Sigmoid colon (tissue), 7 donors: ENCODE results near the gene SLC30A7. TPM values are rescaled to one million over a fixed set of nuclear protein-coding genes. Genes with fewer than 3 reads are reported as not detected.
A peak's percentile ranks its signal among the peaks of the same experiment; 100 is the strongest.

Experiments used
- DNase-seq: peaks from one replicate; pipeline ENCODE4 v3.0.0-alpha.2; 2019
- H3K27ac ChIP-seq, 4 donors: fragments of 200-600 bp; sonication (generic); one replicate each; pipeline ENCODE4 v1.5.1; 2016 to 2019; ENCODE audit warnings: mild to moderate bottlenecking in 1 of 4
- H3K27me3 ChIP-seq, 3 donors: fragments of 200-600 bp; sonication (generic); one replicate each; pipeline ENCODE4 v1.5.1; 2019; ENCODE audit warnings: mild to moderate bottlenecking in 1 of 3
- H3K36me3 ChIP-seq, 4 donors: fragments of 200-600 bp; sonication (generic); one replicate each; pipeline ENCODE4 v1.5.1; 2016 to 2019
- H3K4me1 ChIP-seq, 4 donors: fragments of 200-600 bp; sonication (generic); one replicate each; pipeline ENCODE4 v1.5.1; 2017 to 2019
- H3K4me3 ChIP-seq, 4 donors: fragments of 200-600 bp; sonication (generic); one replicate each; pipeline ENCODE4 v1.5.1; 2017 to 2019; ENCODE audit warnings: mild to moderate bottlenecking in 2 of 4, moderate library complexity in 1 of 4
- H3K9me3 ChIP-seq, 4 donors: fragments of 200-600 bp in 3 of 4; sonication (generic) in 3 of 4; one replicate each; pipeline versions ENCODE4 v1.5.1 to v1.6.1; 2013 to 2019
- CTCF ChIP-seq, 4 experiments: fragments of 450-650 bp in 3 of 4; fragments of 200-600 bp in 1 of 4; IDR thresholded peaks; one replicate each; pipeline ENCODE4 v1.5.1; 2016 to 2019; ENCODE audit warnings: antibody characterized with exemption in 4 of 4, mild to moderate bottlenecking in 3 of 4, moderate library complexity in 2 of 4
- EP300 ChIP-seq, 4 donors: sonication (generic); formaldehyde crosslinking; IDR thresholded peaks; one replicate each; pipeline ENCODE4 v1.6.1; 2017; ENCODE audit warnings: antibody characterized with exemption in 4 of 4
- POLR2A ChIP-seq, 2 donors: fragments of 450-650 bp; IDR thresholded peaks; one replicate each; pipeline ENCODE4 v1.6.1; 2016; ENCODE audit warnings: antibody characterized with exemption in 2 of 2, mild to moderate bottlenecking in 2 of 2, moderate library complexity in 2 of 2
- POLR2AphosphoS5 ChIP-seq, 4 donors: sonication (generic); formaldehyde crosslinking; IDR thresholded peaks; one replicate each; pipeline ENCODE4 v1.6.1; 2017; ENCODE audit warnings: antibody characterized with exemption in 4 of 4
- WGBS, 2 donors: extraction: QIAGEN DNeasy Blood & Tissue Kit; methylation state at CpG; one replicate each; pipeline ENCODE4 v1.1.7; 2013; 5-methylcytosine and 5-hydroxymethylcytosine counted together
- intact Hi-C: fragments of 100-400 bp; cut with DNase I; formaldehyde crosslinking; loops from one replicate; pipeline ENCODE4 v1.15.1; 2023
- polyA plus RNA-seq, 3 donors: library from polyadenylated mRNA; stranded (reverse); fragments of 200-250 nt; gene quantifications; one replicate each; pipeline ENCODE4 v1.2.3, GENCODE V29; 2013
- total RNA-seq, 4 donors: library from RNA; depleted of rRNA; stranded (reverse); fragments of >200 nt; gene quantifications; one replicate each; pipeline ENCODE4 v1.1.0, GENCODE V29; 2016
- donor health status: healthy with polysubstance abuse.
- donor health status: Bipolar disorder and iron deficiency.
- donor health status: healthy.

Gene SLC30A7
- total and polyA plus RNA-seq, 7 donors, result 0.92 to 16.7 (median 10.9) TPM

- TF ChIP-seq EP300 (IDR thresholded peaks at IDR 0.05), result no peak
- no peak for TF ChIP-seq POLR2AphosphoS5 (IDR thresholded peaks at IDR 0.05)
- no peak for TF ChIP-seq POLR2A (IDR thresholded peaks at IDR 0.05)
- no peak for TF ChIP-seq CTCF (IDR thresholded peaks at IDR 0.05)
- peaks cover 0 to 8% (median 0%) of the 10 kb centered on the region in 4 donors for H3K36me3 ChIP-seq
- 93 to 98% methylated on average over 1 of the region's 1 CpG for WGBS, 2 donors
- H3K4me1 ChIP-seq, result peaks cover 0 to 14% (median 6%) of the 10 kb centered on the region in 4 donors
- H3K4me3 ChIP-seq, result no peak overlapping the region
- no peaks in the 10 kb centered on the region for H3K27me3 ChIP-seq
- H3K9me3 ChIP-seq, result no peaks in the 10 kb centered on the region
- H3K27ac ChIP-seq, result peak overlapping the region in 1 of 4 donors; percentile 46
- intact Hi-C loops, result no loop called here
- no peak for DNase-seq
Measured at GRCh38 chr1:101003012-101003650, 107.2 kb downstream of the SLC30A7 start.

- Histone ChIP-seq H3K36me3 (peaks cover 0 to 8% (median 0%) of the 10 kb centered on the region in 4 donors), H3K9me3 (no peaks in the 10 kb centered on the region), H3K27me3 (no peaks in the 10 kb centered on the region), H3K27ac (peak overlapping the region in 1 of 4 donors; percentile 9), H3K4me1 (peaks cover 0 to 14% (median 6%) of the 10 kb centered on the region in 4 donors), H3K4me3 (no peak overlapping the region)
- TF ChIP-seq POLR2AphosphoS5 (IDR thresholded peaks at IDR 0.05) (no peak), CTCF (IDR thresholded peaks at IDR 0.05) (no peak), EP300 (IDR thresholded peaks at IDR 0.05) (no peak), POLR2A (IDR thresholded peaks at IDR 0.05) (no peak)
- DNase-seq, result no peak
- intact Hi-C loops, result no loop called here
- WGBS, 2 donors, result 13 to 31% methylated on average over 1 of the region's 1 CpG
Measured at GRCh38 chr1:101004061-101004460, 108.2 kb downstream of the SLC30A7 start.

GRCh38 chr1:101004670-101005069, 108.8 kb downstream of the SLC30A7 start:
- H3K4me1 ChIP-seq, result peaks cover 0 to 14% (median 6%) of the 10 kb centered on the region in 4 donors
- intact Hi-C loops, result no loop called here
- no peak overlapping the region for H3K4me3 ChIP-seq
- peaks cover 0 to 8% (median 0%) of the 10 kb centered on the region in 4 donors for H3K36me3 ChIP-seq
- peak overlapping the region in 1 of 4 donors; percentile 9 for H3K27ac ChIP-seq
- TF ChIP-seq EP300 (IDR thresholded peaks at IDR 0.05), result no peak
- no peak for TF ChIP-seq POLR2AphosphoS5 (IDR thresholded peaks at IDR 0.05)
- no peak for TF ChIP-seq POLR2A (IDR thresholded peaks at IDR 0.05)
- TF ChIP-seq CTCF (IDR thresholded peaks at IDR 0.05), result no peak
- H3K27me3 ChIP-seq, result no peaks in the 10 kb centered on the region
- DNase-seq, result no peak
- no peaks in the 10 kb centered on the region for H3K9me3 ChIP-seq
- WGBS, 2 donors, result 83 to 88% methylated on average over 3 of the region's 3 CpGs

- Histone ChIP-seq H3K9me3 (no peaks in the 10 kb centered on the region), H3K27me3 (no peaks in the 10 kb centered on the region), H3K4me1 (peaks cover 0 to 14% (median 6%) of the 10 kb centered on the region in 4 donors), H3K36me3 (peaks cover 0 to 8% (median 0%) of the 10 kb centered on the region in 4 donors), H3K4me3 (no peak overlapping the region), H3K27ac (no peak overlapping the region)
- WGBS, 2 donors, result 90 to 94% methylated on average over 1 of the region's 1 CpG
- no peak for DNase-seq
- intact Hi-C loops, result no loop called here
- TF ChIP-seq CTCF (IDR thresholded peaks at IDR 0.05) (no peak), POLR2A (IDR thresholded peaks at IDR 0.05) (no peak), EP300 (IDR thresholded peaks at IDR 0.05) (no peak), POLR2AphosphoS5 (IDR thresholded peaks at IDR 0.05) (no peak)
Measured at GRCh38 chr1:101005183-101005582, 109.3 kb downstream of the SLC30A7 start.
